ENCODE data around the gene MACROD2.

The MACROD2 gene

GRCh38 chr20:14783766-14784165 lies 788.5 kb downstream of the MACROD2 start:
- DNase-seq (ENCODE audit: extremely low spot score): no peak
- TF ChIP-seq, protein P1, sequence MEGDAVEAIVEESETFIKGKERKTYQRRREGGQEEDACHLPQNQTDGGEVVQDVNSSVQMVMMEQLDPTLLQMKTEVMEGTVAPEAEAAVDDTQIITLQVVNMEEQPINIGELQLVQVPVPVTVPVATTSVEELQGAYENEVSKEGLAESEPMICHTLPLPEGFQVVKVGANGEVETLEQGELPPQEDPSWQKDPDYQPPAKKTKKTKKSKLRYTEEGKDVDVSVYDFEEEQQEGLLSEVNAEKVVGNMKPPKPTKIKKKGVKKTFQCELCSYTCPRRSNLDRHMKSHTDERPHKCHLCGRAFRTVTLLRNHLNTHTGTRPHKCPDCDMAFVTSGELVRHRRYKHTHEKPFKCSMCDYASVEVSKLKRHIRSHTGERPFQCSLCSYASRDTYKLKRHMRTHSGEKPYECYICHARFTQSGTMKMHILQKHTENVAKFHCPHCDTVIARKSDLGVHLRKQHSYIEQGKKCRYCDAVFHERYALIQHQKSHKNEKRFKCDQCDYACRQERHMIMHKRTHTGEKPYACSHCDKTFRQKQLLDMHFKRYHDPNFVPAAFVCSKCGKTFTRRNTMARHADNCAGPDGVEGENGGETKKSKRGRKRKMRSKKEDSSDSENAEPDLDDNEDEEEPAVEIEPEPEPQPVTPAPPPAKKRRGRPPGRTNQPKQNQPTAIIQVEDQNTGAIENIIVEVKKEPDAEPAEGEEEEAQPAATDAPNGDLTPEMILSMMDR (IDR thresholded peaks at IDR 0.05; ENCODE audit: control extremely low read depth, extremely low read depth, low read depth, missing control alignments): no peak
- CTCF ChIA-PET: interaction anchor here (1.1 kb wide), 1 partner anchor 21 kb away, joined by 3 read pairs; no protein-coding TSS in a partner anchor
- POLR2A ChIA-PET: no interaction called here

DNA sequence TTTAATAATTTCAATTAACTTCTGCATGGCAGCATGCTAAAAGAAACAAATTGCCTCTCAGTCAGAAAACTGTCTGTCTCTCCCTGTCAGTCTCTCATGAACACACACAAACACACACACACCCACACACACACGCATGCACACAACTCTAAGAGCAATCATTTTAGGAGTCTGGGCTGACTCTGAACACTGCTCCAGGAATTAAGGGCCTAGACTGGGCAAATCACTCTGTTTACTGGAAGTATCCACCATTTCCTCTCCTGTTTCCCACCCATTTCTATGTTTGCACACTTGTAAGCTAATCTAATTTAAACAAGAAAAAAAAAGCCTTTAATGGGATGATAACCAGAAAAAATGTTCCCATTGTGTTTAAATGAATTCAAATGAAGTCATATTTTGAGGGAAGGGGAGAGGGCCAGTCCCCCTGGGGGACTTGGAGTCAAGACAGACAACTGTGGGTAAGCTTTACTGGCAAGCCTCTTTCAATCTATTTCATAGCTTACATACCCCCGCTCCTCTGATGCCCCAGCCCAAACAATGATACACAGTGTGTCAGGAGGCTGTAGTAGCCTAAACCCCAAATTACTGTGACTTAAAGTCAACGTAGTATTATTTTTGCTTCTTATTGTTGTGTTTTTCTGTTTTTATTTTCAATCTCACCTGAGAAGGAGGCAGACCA lies 789.9 kb downstream of the MACROD2 start:
- ChIA-PET POLR2A (no interaction called here), CTCF (no interaction called here)
- no peak for DNase-seq (ENCODE audit: extremely low spot score)
- TF ChIP-seq, protein P1 (IDR thresholded peaks at IDR 0.05; ENCODE audit: control extremely low read depth, extremely low read depth, low read depth, missing control alignments): no peak

DNA sequence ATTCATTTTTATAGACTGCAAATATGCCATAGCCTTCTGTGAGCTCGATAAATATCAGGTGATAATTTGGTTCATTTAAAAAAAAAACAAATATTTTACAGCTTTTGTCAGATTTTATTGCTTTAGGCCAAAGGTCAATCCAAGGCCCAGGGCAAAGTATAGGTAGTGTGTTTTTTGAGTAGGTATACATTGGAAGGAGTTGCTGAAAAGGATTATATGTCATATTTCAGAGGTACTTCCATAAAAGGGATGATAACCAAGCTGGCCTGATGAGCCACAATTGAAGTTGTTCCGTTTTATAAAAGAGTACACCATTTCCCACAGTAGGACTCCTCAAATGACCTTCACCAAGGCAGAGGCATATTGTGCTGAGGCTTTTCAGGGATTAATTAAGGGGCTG lies 794.9 kb downstream of the MACROD2 start:
- no peak for DNase-seq (ENCODE audit: extremely low spot score)
- CTCF ChIA-PET: no interaction called here
- POLR2A ChIA-PET: no interaction called here
- TF ChIP-seq, protein P1 (IDR thresholded peaks at IDR 0.05; ENCODE audit: control extremely low read depth, extremely low read depth, low read depth, missing control alignments): no peak

DNA sequence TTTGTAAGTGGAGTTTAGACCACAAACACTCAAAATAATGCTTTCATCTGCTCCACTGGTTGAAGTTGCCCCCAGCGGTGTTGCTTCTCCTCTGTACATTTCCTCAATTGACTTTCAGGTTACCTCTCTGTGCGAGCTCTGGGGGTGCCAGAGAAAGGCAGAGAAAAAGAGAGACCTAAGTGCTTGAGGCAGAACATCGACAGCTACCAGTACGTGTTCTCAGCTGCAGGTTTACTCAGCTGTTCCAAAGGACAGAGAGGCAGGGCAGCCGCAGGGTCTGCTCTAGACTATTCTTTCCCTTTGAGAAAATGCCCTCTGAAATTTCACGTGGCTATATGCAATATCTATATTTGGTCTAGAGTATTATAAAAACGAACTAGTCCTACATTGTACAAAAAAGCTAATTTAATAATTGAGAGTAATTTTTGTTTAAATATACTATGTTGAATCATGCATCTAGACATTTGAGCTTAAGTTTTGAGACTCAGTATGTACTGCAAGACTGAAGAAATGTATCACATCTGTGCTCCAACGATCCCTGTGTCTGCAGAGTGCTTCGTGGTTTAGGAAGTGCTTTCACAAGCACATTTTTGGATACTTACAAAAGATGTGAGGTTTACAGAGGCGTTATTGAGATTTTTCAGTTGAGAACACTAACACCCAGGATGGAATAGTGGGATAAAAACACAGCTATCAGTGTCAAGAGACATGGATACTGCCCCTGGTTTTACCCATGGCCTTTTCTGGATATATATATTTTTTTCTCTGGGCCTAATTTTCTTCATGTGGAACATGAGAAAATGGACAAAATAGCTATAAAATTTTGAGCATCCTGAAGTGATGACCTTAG lies 795.7 kb downstream of the MACROD2 start:
- ChIA-PET POLR2A (no interaction called here), CTCF (interaction anchor here (0.9 kb wide), 1 partner anchor 10 kb away, joined by 3 read pairs; no protein-coding TSS in a partner anchor)
- no peak for DNase-seq (ENCODE audit: extremely low spot score)
- TF ChIP-seq, protein P1 (IDR thresholded peaks at IDR 0.05; ENCODE audit: control extremely low read depth, extremely low read depth, low read depth, missing control alignments): no peak

- ChIA-PET CTCF (interaction anchor here (1.8 kb wide), 1 partner anchor 14 kb away, joined by 4 read pairs; no protein-coding TSS in a partner anchor), POLR2A (no interaction called here)
- TF ChIP-seq, protein P1 (IDR thresholded peaks at IDR 0.05; ENCODE audit: control extremely low read depth, extremely low read depth, low read depth, missing control alignments): no peak
- no peak for DNase-seq (ENCODE audit: extremely low spot score)
Measured at GRCh38 chr20:14792915-14793314, 797.6 kb downstream of the MACROD2 start.

DNA sequence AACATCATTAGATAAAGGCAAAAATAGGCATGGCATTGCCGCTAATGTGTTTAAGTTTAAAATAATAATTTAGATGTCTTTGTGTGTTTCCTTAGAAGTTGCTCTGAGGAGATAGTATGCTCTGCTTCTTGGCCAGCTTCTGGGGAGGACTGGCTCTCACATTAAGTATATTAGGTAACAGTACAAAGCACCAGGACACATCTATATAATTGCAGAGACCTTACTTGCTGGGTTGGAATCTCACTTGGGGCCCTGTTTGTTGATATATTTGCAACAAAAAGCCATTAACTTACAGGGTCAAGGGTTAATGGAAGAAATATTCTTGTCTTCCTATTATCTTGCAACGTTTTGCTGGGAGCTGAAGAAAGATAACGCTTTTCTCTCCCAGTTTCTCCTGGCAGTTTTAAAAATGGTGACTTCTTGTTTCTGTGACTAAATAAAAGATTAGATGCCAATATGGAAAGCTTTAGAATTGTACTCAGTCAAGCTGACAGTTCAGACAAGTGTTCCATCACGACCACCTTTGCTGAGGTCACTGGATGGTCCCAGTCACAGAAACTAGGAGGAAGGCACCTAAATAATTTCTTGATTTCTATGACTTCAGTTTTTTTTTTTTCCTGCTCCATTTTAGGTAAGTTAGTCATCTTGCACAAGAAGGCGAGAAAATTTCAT lies 804.4 kb downstream of the MACROD2 start:
- no peak for DNase-seq (ENCODE audit: extremely low spot score)
- ChIA-PET CTCF (interaction anchor here (1.2 kb wide), 1 partner anchor 150 kb away, joined by 3 read pairs; no protein-coding TSS in a partner anchor), POLR2A (no interaction called here)
- TF ChIP-seq, protein P1 (IDR thresholded peaks at IDR 0.05; ENCODE audit: control extremely low read depth, extremely low read depth, low read depth, missing control alignments): no peak
